ENCODE data around the gene MTMR11. TPM values are rescaled to one million over a fixed set of nuclear protein-coding genes. Genes with fewer than 3 reads are reported as not detected.

Gene MTMR11
- total and polyA plus RNA-seq, 2 of the 13 experiments (the other 11 are each of a cell fraction or from before 2014, with no cell fraction given), result 0.49 to 2.8 TPM

DNA sequence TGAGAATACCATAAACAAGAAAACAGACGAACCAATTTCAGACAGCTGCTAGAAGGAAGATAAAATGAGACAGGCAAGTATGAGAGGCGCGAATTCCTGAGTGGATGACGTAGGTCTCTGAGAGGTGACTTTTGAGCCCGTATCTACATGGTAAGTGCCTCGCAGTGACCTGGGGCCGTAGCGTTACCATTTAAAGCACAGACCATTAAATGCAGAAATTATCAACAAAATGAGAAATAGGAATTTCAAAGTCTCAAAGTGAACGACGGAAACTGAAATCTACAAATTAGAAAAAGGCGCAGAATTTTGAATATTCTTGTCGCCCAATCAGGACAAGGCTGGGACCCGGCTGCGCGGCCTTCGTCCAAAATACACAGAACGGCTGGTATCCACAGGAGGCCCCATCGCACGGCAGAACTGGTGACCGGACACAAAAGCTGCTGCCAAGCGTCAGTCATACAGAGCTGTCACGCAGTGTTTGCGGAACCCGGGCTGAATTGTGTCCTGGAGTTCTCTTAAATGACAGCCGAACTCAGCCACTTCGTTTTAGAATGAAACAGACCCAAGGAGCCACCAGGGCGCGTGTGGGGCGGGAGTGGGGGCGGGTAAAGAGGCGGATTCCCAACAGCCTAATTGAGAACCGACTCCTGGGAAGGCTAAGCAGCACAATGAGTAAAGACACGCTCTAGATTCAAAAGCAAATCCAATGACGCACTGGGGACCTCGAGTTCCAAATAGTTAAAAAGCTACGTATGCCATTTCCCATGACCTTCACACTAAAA, 51.1 kb downstream of the MTMR11 start (continued):
- TF ChIP-seq, protein P1, sequence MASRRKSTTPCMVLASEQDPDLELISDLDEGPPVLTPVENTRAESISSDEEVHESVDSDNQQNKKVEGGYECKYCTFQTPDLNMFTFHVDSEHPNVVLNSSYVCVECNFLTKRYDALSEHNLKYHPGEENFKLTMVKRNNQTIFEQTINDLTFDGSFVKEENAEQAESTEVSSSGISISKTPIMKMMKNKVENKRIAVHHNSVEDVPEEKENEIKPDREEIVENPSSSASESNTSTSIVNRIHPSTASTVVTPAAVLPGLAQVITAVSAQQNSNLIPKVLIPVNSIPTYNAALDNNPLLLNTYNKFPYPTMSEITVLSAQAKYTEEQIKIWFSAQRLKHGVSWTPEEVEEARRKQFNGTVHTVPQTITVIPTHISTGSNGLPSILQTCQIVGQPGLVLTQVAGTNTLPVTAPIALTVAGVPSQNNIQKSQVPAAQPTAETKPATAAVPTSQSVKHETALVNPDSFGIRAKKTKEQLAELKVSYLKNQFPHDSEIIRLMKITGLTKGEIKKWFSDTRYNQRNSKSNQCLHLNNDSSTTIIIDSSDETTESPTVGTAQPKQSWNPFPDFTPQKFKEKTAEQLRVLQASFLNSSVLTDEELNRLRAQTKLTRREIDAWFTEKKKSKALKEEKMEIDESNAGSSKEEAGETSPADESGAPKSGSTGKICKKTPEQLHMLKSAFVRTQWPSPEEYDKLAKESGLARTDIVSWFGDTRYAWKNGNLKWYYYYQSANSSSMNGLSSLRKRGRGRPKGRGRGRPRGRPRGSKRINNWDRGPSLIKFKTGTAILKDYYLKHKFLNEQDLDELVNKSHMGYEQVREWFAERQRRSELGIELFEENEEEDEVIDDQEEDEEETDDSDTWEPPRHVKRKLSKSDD (CRISPR knock-in tag; IDR thresholded peaks at IDR 0.05; ENCODE audit: low read depth), result no peak
- TF ChIP-seq RFXANK (CRISPR knock-in tag; IDR thresholded peaks at IDR 0.05) (no peak), ZNF75D (CRISPR knock-in tag; IDR thresholded peaks at IDR 0.05; ENCODE audit: borderline replicate concordance) (no peak), CENPT (CRISPR knock-in tag; IDR thresholded peaks at IDR 0.05; ENCODE audit: low read depth) (no peak), MLXIP (CRISPR knock-in tag; IDR thresholded peaks at IDR 0.05; ENCODE audit: borderline replicate concordance) (no peak), ZNF501 (CRISPR knock-in tag; IDR thresholded peaks at IDR 0.05) (peak; percentile 45), KLF12 (CRISPR knock-in tag; IDR thresholded peaks at IDR 0.05; ENCODE audit: borderline replicate concordance) (0 out of 2 replicates have a peak, but pooled peaks have one; percentile 11), ZNF749 (CRISPR knock-in tag; IDR thresholded peaks at IDR 0.05; ENCODE audit: borderline replicate concordance) (no peak), HMGA1 (CRISPR knock-in tag; conservative IDR thresholded peaks at IDR 0.05) (no peak), TGIF2 (CRISPR knock-in tag; IDR thresholded peaks at IDR 0.05) (peak; percentile 93), TARDBP (CRISPR knock-in tag; IDR thresholded peaks at IDR 0.05) (no peak; the same call in 1 of the 2 replicates), THAP9 (CRISPR knock-in tag; IDR thresholded peaks at IDR 0.05; ENCODE audit: borderline replicate concordance) (no peak), ZNF83 (CRISPR knock-in tag; IDR thresholded peaks at IDR 0.05; ENCODE audit: borderline replicate concordance) (no peak), ZBTB38 (CRISPR knock-in tag; IDR thresholded peaks at IDR 0.05) (no peak), MATR3 (CRISPR knock-in tag; IDR thresholded peaks at IDR 0.05) (no peak)
- TF ChIP-seq, protein P2, sequence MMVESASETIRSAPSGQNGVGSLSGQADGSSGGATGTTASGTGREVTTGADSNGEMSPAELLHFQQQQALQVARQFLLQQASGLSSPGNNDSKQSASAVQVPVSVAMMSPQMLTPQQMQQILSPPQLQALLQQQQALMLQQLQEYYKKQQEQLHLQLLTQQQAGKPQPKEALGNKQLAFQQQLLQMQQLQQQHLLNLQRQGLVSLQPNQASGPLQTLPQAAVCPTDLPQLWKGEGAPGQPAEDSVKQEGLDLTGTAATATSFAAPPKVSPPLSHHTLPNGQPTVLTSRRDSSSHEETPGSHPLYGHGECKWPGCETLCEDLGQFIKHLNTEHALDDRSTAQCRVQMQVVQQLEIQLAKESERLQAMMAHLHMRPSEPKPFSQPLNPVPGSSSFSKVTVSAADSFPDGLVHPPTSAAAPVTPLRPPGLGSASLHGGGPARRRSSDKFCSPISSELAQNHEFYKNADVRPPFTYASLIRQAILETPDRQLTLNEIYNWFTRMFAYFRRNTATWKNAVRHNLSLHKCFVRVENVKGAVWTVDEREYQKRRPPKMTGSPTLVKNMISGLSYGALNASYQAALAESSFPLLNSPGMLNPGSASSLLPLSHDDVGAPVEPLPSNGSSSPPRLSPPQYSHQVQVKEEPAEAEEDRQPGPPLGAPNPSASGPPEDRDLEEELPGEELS (CRISPR knock-in tag; IDR thresholded peaks at IDR 0.05), result no peak
